ENCODE data around the gene SF3B4. TPM values are rescaled to one million over a fixed set of nuclear protein-coding genes. Genes with fewer than 3 reads are reported as not detected.
A peak's percentile ranks its signal among the peaks of the same experiment; 100 is the strongest.

The SF3B4 gene
- total RNA-seq, 1 donor from 2014 or later = 108 TPM

DNA sequence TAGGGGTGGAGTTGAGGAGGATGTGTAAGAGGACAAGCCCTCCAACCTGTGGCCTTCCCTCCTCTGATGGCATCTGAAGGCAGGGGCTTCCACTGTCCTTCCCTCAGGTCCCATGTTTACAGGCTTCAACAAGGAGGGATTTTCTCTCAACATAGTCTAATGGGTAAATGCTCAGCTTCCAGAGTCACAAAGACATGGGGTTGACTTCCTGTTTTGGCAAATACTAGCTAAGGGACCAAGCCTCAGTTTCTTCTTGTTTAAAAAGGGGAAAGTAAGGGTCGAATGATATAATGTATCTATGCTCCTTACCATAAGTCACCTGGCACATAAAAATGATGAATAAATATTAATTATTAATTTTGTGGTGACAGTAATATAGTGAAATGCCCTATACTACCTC is 13.1 kb downstream of the SF3B4 start:
- Mint-ChIP-seq H3K36me3 (ENCODE audit: low read depth, unreplicated experiment) (peaks cover 18% of the 10 kb centered on the region), H3K4me3 (ENCODE audit: unreplicated experiment) (no peak overlapping the region), H3K4me1 (ENCODE audit: unreplicated experiment) (peaks cover 56% of the 10 kb centered on the region), H3K9me3 (ENCODE audit: unreplicated experiment) (no peaks in the 10 kb centered on the region), H3K27ac (ENCODE audit: unreplicated experiment) (no peak overlapping the region), H3K27me3 (ENCODE audit: unreplicated experiment) (peaks cover 12% of the 10 kb centered on the region)
- no peak for DNase-seq (ENCODE audit: low spot score)
- TF ChIP-seq, protein P1, sequence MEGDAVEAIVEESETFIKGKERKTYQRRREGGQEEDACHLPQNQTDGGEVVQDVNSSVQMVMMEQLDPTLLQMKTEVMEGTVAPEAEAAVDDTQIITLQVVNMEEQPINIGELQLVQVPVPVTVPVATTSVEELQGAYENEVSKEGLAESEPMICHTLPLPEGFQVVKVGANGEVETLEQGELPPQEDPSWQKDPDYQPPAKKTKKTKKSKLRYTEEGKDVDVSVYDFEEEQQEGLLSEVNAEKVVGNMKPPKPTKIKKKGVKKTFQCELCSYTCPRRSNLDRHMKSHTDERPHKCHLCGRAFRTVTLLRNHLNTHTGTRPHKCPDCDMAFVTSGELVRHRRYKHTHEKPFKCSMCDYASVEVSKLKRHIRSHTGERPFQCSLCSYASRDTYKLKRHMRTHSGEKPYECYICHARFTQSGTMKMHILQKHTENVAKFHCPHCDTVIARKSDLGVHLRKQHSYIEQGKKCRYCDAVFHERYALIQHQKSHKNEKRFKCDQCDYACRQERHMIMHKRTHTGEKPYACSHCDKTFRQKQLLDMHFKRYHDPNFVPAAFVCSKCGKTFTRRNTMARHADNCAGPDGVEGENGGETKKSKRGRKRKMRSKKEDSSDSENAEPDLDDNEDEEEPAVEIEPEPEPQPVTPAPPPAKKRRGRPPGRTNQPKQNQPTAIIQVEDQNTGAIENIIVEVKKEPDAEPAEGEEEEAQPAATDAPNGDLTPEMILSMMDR (IDR thresholded peaks at IDR 0.05; ENCODE audit: unreplicated experiment) = no peak

- TF ChIP-seq, protein P1 (IDR thresholded peaks at IDR 0.05; ENCODE audit: unreplicated experiment) = no peak
- Mint-ChIP-seq H3K9me3 (ENCODE audit: unreplicated experiment) (no peaks in the 10 kb centered on the region), H3K27ac (ENCODE audit: unreplicated experiment) (no peak overlapping the region), H3K36me3 (ENCODE audit: low read depth, unreplicated experiment) (peaks cover 20% of the 10 kb centered on the region), H3K27me3 (ENCODE audit: unreplicated experiment) (peaks cover 9% of the 10 kb centered on the region), H3K4me1 (ENCODE audit: unreplicated experiment) (peaks cover 8% of the 10 kb centered on the region), H3K4me3 (ENCODE audit: unreplicated experiment) (peak overlapping the region; percentile 6)
- no peak for DNase-seq (ENCODE audit: low spot score)
These were observed 21.0 kb downstream of the SF3B4 start for GRCh38 chr1:149906570-149907075.

DNA sequence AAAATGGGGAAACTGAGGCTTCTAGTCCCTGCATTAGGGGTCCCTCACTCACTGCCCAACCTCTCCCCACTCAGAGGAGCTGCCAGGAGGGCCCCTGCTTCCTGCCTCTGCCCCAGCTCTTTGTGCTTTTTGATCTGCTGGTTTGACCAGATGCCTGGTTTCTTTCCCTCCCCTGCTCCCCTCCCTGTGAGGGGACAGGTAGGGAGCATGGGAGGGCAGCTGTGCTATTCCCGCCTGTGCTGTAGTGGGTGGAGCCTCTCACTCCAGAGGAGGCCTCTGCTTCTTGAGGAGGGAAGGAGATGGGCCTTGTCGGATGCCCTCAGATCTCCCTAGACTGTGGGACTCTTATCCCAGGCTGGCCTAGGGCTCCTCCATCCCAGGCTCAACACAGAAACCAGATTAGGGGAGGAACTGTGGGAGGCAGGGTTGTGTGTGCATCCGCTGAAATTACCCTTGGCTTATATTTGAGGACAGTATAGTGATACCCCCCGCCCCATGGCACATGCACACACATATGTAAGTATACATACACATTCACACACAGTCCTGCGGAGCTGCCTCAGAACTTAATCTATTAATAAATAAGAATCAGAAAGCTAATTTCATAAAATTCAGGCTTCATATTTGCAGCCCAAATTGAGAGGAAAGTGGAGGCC is 23.6 kb downstream of the SF3B4 start:
- H3K4me1 Mint-ChIP-seq (ENCODE audit: unreplicated experiment) = peaks cover 16% of the 10 kb centered on the region
- no peak for DNase-seq (ENCODE audit: low spot score)
- no peak overlapping the region for H3K4me3 Mint-ChIP-seq (ENCODE audit: unreplicated experiment)
- peaks cover 5% of the 10 kb centered on the region for H3K27me3 Mint-ChIP-seq (ENCODE audit: unreplicated experiment)
- H3K27ac Mint-ChIP-seq (ENCODE audit: unreplicated experiment) = no peak overlapping the region
- TF ChIP-seq, protein P1 (IDR thresholded peaks at IDR 0.05; ENCODE audit: unreplicated experiment) = no peak
- H3K36me3 Mint-ChIP-seq (ENCODE audit: low read depth, unreplicated experiment) = peaks cover 16% of the 10 kb centered on the region
- H3K9me3 Mint-ChIP-seq (ENCODE audit: unreplicated experiment) = no peaks in the 10 kb centered on the region

DNA sequence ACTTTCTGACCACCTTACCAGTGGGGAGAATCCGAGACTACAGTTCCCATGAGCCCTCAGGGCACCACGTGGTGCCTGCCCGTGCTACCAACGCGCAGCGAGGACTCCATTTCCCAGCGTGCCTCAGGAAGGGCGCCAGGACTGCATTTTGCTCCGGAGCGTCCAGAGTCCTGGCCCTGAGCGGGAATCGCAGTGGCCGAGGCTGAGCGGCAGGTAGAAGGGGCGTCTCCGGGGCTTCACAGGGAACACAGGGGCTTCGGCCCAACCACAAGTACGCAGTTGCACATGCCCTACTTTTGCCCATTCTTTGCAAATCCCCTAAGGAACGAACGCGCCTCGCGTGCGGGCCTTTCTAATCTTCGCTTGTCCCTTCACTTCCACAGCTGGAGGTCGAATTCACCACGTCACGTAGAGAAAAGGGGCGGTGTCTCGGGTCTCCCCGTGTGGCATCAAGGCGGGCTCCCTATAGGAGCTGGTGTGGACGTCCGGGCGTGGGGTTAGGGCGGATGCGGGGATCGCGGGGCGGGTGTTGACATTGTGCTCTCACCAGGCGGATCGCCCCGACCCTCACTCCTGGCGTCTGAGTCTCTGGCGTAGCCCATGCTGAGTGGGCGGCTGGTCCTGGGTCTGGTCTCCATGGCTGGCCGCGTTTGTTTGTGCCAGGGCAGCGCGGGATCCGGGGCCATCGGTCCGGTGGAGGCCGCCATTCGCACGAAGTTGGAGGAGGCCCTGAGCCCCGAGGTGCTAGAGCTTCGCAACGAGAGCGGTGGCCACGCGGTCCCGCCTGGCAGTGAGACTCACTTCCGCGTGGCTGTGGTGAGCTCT is 27.9 kb downstream of the SF3B4 start, which contains the start of gene BOLA1:
Gene BOLA1 (plus strand): TSS at position 109 of the 825 bp plus-strand sequence. CDS start 492 bp downstream, at position 601.
- H3K9me3 Mint-ChIP-seq (ENCODE audit: unreplicated experiment) = no peaks in the 10 kb centered on the region
- H3K36me3 Mint-ChIP-seq (ENCODE audit: low read depth, unreplicated experiment) = peaks cover 4% of the 10 kb centered on the region
- TF ChIP-seq, protein P1 (IDR thresholded peaks at IDR 0.05; ENCODE audit: unreplicated experiment) = no peak
- DNase-seq (ENCODE audit: low spot score) = peak; percentile 84
- peak within 1 kb of the TSS; percentile 91 for H3K4me3 Mint-ChIP-seq (ENCODE audit: unreplicated experiment)
- peaks cover 5% of the 10 kb centered on the region for H3K27me3 Mint-ChIP-seq (ENCODE audit: unreplicated experiment)
- peaks cover 16% of the 10 kb centered on the region for H3K4me1 Mint-ChIP-seq (ENCODE audit: unreplicated experiment)
- peak within 1 kb of the TSS; percentile 80 for H3K27ac Mint-ChIP-seq (ENCODE audit: unreplicated experiment)
